Vagina (tissue), 2 donors: Measurements from ENCODE around the gene MAN1C1. TPM values are rescaled to one million over a fixed set of nuclear protein-coding genes. Genes with fewer than 3 reads are reported as not detected.

Experiments
- DNase-seq, 2 donors: peaks; one replicate each; pipeline ENCODE4 v3.0.0-alpha.2; 2017; ENCODE audit errors: extremely low spot score in 2 of 2
- H3K27ac ChIP-seq: fragments of 200-600 bp; sonication (generic); one replicate; pipeline ENCODE4 v1.5.1; 2019
- H3K27me3 ChIP-seq: fragments of 200-600 bp; sonication (generic); one replicate; pipeline ENCODE4 v1.5.1; 2019
- H3K36me3 ChIP-seq, 2 donors: fragments of 200-600 bp; sonication (generic); one replicate each; pipeline ENCODE4 v1.5.1; 2017 to 2019
- H3K4me1 ChIP-seq: fragments of 200-600 bp; sonication (generic); one replicate; pipeline ENCODE4 v1.5.1; 2019
- H3K4me3 ChIP-seq, 2 donors: fragments of 200-600 bp; sonication (generic); 1 replicate in 1 of 2; 2 replicates in 1 of 2; pipeline ENCODE4 v1.5.1; 2016 to 2019
- H3K9me3 ChIP-seq: fragments of 200-600 bp; sonication (generic); one replicate; pipeline ENCODE4 v1.5.1; 2019
- CTCF ChIP-seq, 3 experiments: fragments of 450-650 bp in 2 of 3; fragments of 200-600 bp in 1 of 3; sonication (generic) in 1 of 3; IDR thresholded peaks; one replicate each; pipeline ENCODE4 v1.5.1; 2017 to 2019; ENCODE audit warnings: antibody characterized with exemption in 3 of 3, mild to moderate bottlenecking in 2 of 3, moderate library complexity in 2 of 3
- POLR2A ChIP-seq, 2 donors: fragments of 450-650 bp; IDR thresholded peaks; one replicate each; pipeline ENCODE4 v1.6.1; 2017; ENCODE audit warnings: antibody characterized with exemption in 2 of 2, mild to moderate bottlenecking in 2 of 2, moderate library complexity in 2 of 2
- POLR2AphosphoS5 ChIP-seq, 2 donors: sonication (generic); formaldehyde crosslinking; IDR thresholded peaks; one replicate each; pipeline ENCODE4 v1.9.0; 2017; ENCODE audit warnings: antibody characterized with exemption in 2 of 2, mild to moderate bottlenecking in 2 of 2, low read depth in 1 of 2; ENCODE audit not compliant: insufficient read depth in 1 of 2
- intact Hi-C: fragments of 100-400 bp; cut with DNase I; formaldehyde crosslinking; loops from one replicate; pipeline ENCODE4 v1.15.1; 2023
- total RNA-seq: library from RNA; depleted of rRNA; stranded (reverse); fragments of >200 nt; gene quantifications from one replicate; pipeline ENCODE4 v1.2.3, GENCODE V29; 2016

Gene MAN1C1
- total RNA-seq, 1 donor from 2014 or later, result 31.4 TPM

GRCh38 chr1:25727088-25727487, 110.5 kb downstream of the MAN1C1 start:
- Histone ChIP-seq H3K4me3 (no peak overlapping the region), H3K4me1 (peaks cover 51% of the 10 kb centered on the region), H3K9me3 (no peaks in the 10 kb centered on the region), H3K27ac (peak overlapping the region; percentile 72), H3K27me3 (no peaks in the 10 kb centered on the region), H3K36me3 (no peaks in the 10 kb centered on the region)
- no peak for TF ChIP-seq POLR2AphosphoS5 (IDR thresholded peaks at IDR 0.05; ENCODE audit: insufficient read depth in 1 of 2, low read depth in 1 of 2)
- intact Hi-C loops, result no loop called here
- DNase-seq, result no peak

GRCh38 chr1:25727635-25728286, 111.2 kb downstream of the MAN1C1 start:
- DNase-seq, result no peak
- Histone ChIP-seq H3K36me3 (no peaks in the 10 kb centered on the region), H3K27me3 (no peaks in the 10 kb centered on the region), H3K4me1 (peaks cover 51% of the 10 kb centered on the region), H3K9me3 (no peaks in the 10 kb centered on the region), H3K4me3 (no peak overlapping the region), H3K27ac (peak overlapping the region; percentile 72)
- TF ChIP-seq POLR2AphosphoS5 (IDR thresholded peaks at IDR 0.05; ENCODE audit: insufficient read depth in 1 of 2, low read depth in 1 of 2), result peak in 1 of 2 donors; percentile 63
- TF ChIP-seq POLR2A (IDR thresholded peaks at IDR 0.05), result no peak
- TF ChIP-seq CTCF (IDR thresholded peaks at IDR 0.05), result no peak
- intact Hi-C loops, result no loop called here

GRCh38 chr1:25728301-25728935, 111.8 kb downstream of the MAN1C1 start:
- no peaks in the 10 kb centered on the region for H3K27me3 ChIP-seq
- H3K9me3 ChIP-seq, result no peaks in the 10 kb centered on the region
- TF ChIP-seq POLR2A (IDR thresholded peaks at IDR 0.05) (no peak), POLR2AphosphoS5 (IDR thresholded peaks at IDR 0.05; ENCODE audit: insufficient read depth in 1 of 2, low read depth in 1 of 2) (no peak), CTCF (IDR thresholded peaks at IDR 0.05) (no peak)
- no peak for DNase-seq
- no peak overlapping the region for H3K4me3 ChIP-seq
- H3K4me1 ChIP-seq, result peaks cover 48% of the 10 kb centered on the region
- no peaks in the 10 kb centered on the region for H3K36me3 ChIP-seq
- intact Hi-C loops, result no loop called here
- peak overlapping the region; percentile 72 for H3K27ac ChIP-seq

GRCh38 chr1:25729045-25729444, 112.5 kb downstream of the MAN1C1 start:
- Histone ChIP-seq H3K27ac (peak overlapping the region; percentile 72), H3K4me1 (peaks cover 43% of the 10 kb centered on the region), H3K36me3 (no peaks in the 10 kb centered on the region), H3K9me3 (no peaks in the 10 kb centered on the region), H3K4me3 (no peak overlapping the region), H3K27me3 (no peaks in the 10 kb centered on the region)
- no peak for DNase-seq
- TF ChIP-seq POLR2A (IDR thresholded peaks at IDR 0.05) (no peak), CTCF (IDR thresholded peaks at IDR 0.05) (no peak), POLR2AphosphoS5 (IDR thresholded peaks at IDR 0.05; ENCODE audit: insufficient read depth in 1 of 2, low read depth in 1 of 2) (no peak)
- intact Hi-C loops, result no loop called here

- TF ChIP-seq CTCF (IDR thresholded peaks at IDR 0.05), result no peak
- Histone ChIP-seq H3K27ac (peak overlapping the region; percentile 21), H3K4me1 (peaks cover 43% of the 10 kb centered on the region), H3K9me3 (no peaks in the 10 kb centered on the region), H3K27me3 (no peaks in the 10 kb centered on the region), H3K4me3 (no peak overlapping the region), H3K36me3 (no peaks in the 10 kb centered on the region)
- intact Hi-C loops, result no loop called here
- DNase-seq, result no peak
These were observed 113.4 kb downstream of the MAN1C1 start for GRCh38 chr1:25729790-25730644.
